Sigmoid colon (tissue), 7 donors: Measurements from ENCODE around the gene GRID1. TPM values are rescaled to one million over a fixed set of nuclear protein-coding genes. Genes with fewer than 3 reads are reported as not detected.

Source experiments
- DNase-seq: peaks from one replicate; pipeline ENCODE4 v3.0.0-alpha.2; 2019
- H3K27ac ChIP-seq, 4 donors: fragments of 200-600 bp; sonication (generic); one replicate each; pipeline ENCODE4 v1.5.1; 2016 to 2019; ENCODE audit warnings: mild to moderate bottlenecking in 1 of 4
- H3K27me3 ChIP-seq, 3 donors: fragments of 200-600 bp; sonication (generic); one replicate each; pipeline ENCODE4 v1.5.1; 2019; ENCODE audit warnings: mild to moderate bottlenecking in 1 of 3
- H3K36me3 ChIP-seq, 4 donors: fragments of 200-600 bp; sonication (generic); one replicate each; pipeline ENCODE4 v1.5.1; 2016 to 2019
- H3K4me1 ChIP-seq, 4 donors: fragments of 200-600 bp; sonication (generic); one replicate each; pipeline ENCODE4 v1.5.1; 2017 to 2019
- H3K4me3 ChIP-seq, 4 donors: fragments of 200-600 bp; sonication (generic); one replicate each; pipeline ENCODE4 v1.5.1; 2017 to 2019; ENCODE audit warnings: mild to moderate bottlenecking in 2 of 4, moderate library complexity in 1 of 4
- H3K9me3 ChIP-seq, 4 donors: fragments of 200-600 bp in 3 of 4; sonication (generic) in 3 of 4; one replicate each; pipeline versions ENCODE4 v1.5.1 to v1.6.1; 2013 to 2019
- EP300 ChIP-seq, 4 donors: sonication (generic); formaldehyde crosslinking; IDR thresholded peaks; one replicate each; pipeline ENCODE4 v1.6.1; 2017; ENCODE audit warnings: antibody characterized with exemption in 4 of 4
- POLR2A ChIP-seq, 2 donors: fragments of 450-650 bp; IDR thresholded peaks; one replicate each; pipeline ENCODE4 v1.6.1; 2016; ENCODE audit warnings: antibody characterized with exemption in 2 of 2, mild to moderate bottlenecking in 2 of 2, moderate library complexity in 2 of 2
- POLR2AphosphoS5 ChIP-seq, 4 donors: sonication (generic); formaldehyde crosslinking; IDR thresholded peaks; one replicate each; pipeline ENCODE4 v1.6.1; 2017; ENCODE audit warnings: antibody characterized with exemption in 4 of 4
- WGBS, 2 donors: extraction: QIAGEN DNeasy Blood & Tissue Kit; methylation state at CpG; one replicate each; pipeline ENCODE4 v1.1.7; 2013; 5-methylcytosine and 5-hydroxymethylcytosine counted together
- intact Hi-C: fragments of 100-400 bp; cut with DNase I; formaldehyde crosslinking; loops from one replicate; pipeline ENCODE4 v1.15.1; 2023
- polyA plus RNA-seq, 3 donors: library from polyadenylated mRNA; stranded (reverse); fragments of 200-250 nt; gene quantifications; one replicate each; pipeline ENCODE4 v1.2.3, GENCODE V29; 2013
- total RNA-seq, 4 donors: library from RNA; depleted of rRNA; stranded (reverse); fragments of >200 nt; gene quantifications; one replicate each; pipeline ENCODE4 v1.1.0, GENCODE V29; 2016
- TF ChIP-seq, protein P1 (sequence below), 4 experiments: fragments of 450-650 bp in 3 of 4; fragments of 200-600 bp in 1 of 4; IDR thresholded peaks; one replicate each; pipeline ENCODE4 v1.5.1; 2016 to 2019; ENCODE audit warnings: antibody characterized with exemption in 4 of 4, mild to moderate bottlenecking in 3 of 4, moderate library complexity in 2 of 4
- donor health status: healthy with polysubstance abuse.
- donor health status: Bipolar disorder and iron deficiency.
- donor health status: healthy.

GRID1 gene
- total and polyA plus RNA-seq, 7 donors = 0.66 to 4.7 (median 1.1) TPM; not detected in 2

DNA sequence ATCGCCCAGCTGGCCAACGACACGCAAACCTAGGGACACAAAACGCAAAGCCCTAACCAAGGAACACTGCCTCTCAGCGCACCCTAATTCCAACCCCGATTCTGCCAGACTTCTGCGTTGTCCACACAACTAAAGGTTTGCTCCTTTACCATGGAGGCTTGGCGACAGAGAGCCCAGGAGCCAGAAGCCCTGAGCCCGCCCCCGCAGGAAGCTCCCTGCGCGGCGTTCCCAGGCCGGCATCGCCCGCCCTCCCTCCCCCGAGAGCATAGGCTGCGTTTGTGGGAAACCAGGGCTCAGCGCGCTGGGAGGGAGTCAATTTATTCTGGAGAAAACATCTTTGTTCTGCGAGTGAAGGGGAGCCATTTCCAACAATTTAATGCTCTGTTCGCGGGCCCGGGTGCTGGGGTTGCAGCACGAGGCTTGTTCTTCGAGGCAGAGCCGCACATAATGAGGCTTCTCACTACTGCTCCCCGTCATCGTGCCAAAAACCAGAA lies 103.9 kb downstream of the GRID1 start:
- intact Hi-C loops = no loop called here

DNA sequence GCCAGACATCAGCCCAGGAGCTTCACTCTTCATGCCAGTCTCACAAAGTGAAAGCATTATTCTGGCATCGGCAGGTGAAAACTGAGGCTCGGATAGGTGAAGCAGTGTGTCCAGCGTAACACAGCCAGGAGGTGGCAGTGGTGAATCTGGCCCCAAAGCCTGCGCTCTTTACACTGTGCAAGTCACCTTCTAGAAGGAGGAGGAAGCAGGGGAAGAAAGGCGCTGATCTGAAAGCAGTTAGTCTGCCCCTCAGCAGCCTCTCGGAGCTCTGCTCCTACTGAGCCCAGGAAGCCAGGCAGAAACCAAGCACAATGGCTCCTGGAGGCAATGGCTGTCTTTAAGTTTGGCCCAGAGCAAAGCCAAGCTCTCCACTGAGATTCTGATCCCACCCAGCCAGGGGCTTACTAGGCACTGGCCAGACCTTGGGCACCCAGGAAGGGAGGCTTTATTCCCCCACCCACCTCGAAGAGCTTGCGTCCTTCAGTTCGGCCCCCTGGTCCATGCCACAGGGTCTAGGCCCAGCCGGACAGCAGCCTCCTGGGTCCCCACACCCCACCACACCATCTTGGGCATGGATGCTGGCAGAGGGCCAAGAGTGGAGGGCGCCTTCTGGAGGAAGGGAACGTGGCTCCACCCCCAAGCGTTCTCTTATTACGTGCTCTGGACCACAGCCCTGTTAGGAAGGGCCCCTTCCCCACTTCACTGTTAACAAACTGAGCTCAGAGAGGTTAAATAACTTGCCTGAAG lies 104.5 kb downstream of the GRID1 start:
- H3K9me3 ChIP-seq = no peaks in the 10 kb centered on the region
- peaks cover 0 to 24% (median 0%) of the 10 kb centered on the region in 3 donors for H3K27me3 ChIP-seq
- TF ChIP-seq POLR2A (IDR thresholded peaks at IDR 0.05) (no peak), POLR2AphosphoS5 (IDR thresholded peaks at IDR 0.05) (no peak), EP300 (IDR thresholded peaks at IDR 0.05) (no peak)
- TF ChIP-seq, protein P1, sequence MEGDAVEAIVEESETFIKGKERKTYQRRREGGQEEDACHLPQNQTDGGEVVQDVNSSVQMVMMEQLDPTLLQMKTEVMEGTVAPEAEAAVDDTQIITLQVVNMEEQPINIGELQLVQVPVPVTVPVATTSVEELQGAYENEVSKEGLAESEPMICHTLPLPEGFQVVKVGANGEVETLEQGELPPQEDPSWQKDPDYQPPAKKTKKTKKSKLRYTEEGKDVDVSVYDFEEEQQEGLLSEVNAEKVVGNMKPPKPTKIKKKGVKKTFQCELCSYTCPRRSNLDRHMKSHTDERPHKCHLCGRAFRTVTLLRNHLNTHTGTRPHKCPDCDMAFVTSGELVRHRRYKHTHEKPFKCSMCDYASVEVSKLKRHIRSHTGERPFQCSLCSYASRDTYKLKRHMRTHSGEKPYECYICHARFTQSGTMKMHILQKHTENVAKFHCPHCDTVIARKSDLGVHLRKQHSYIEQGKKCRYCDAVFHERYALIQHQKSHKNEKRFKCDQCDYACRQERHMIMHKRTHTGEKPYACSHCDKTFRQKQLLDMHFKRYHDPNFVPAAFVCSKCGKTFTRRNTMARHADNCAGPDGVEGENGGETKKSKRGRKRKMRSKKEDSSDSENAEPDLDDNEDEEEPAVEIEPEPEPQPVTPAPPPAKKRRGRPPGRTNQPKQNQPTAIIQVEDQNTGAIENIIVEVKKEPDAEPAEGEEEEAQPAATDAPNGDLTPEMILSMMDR (IDR thresholded peaks at IDR 0.05) = no peak
- intact Hi-C loops = no loop called here
- H3K4me3 ChIP-seq = peak overlapping the region in 2 of 4 donors; percentile 20 to 34
- no peak overlapping the region for H3K27ac ChIP-seq
- H3K4me1 ChIP-seq = peaks cover 0 to 17% (median 12%) of the 10 kb centered on the region in 4 donors
- no peaks in the 10 kb centered on the region for H3K36me3 ChIP-seq
- peak; percentile 38 for DNase-seq
- WGBS, 2 donors = 42 to 54% methylated on average over 14 of the region's 14 CpGs

More for the DNA sequence above, 103.9 kb downstream of the GRID1 start:
- no peak for TF ChIP-seq POLR2AphosphoS5 (IDR thresholded peaks at IDR 0.05)
- TF ChIP-seq EP300 (IDR thresholded peaks at IDR 0.05) = no peak
- TF ChIP-seq POLR2A (IDR thresholded peaks at IDR 0.05) = no peak
- TF ChIP-seq, protein P1 (IDR thresholded peaks at IDR 0.05) = no peak
- Histone ChIP-seq H3K27ac (no peak overlapping the region), H3K4me3 (peak overlapping the region in 3 of 4 donors; percentile 11 to 34 (median 20)), H3K36me3 (no peaks in the 10 kb centered on the region), H3K4me1 (peaks cover 0 to 17% (median 12%) of the 10 kb centered on the region in 4 donors), H3K27me3 (peaks cover 0 to 24% (median 0%) of the 10 kb centered on the region in 3 donors), H3K9me3 (no peaks in the 10 kb centered on the region)
- WGBS, 2 donors = 30% methylated on average over 29 of the region's 29 CpGs
- peak; percentile 49 for DNase-seq

DNA sequence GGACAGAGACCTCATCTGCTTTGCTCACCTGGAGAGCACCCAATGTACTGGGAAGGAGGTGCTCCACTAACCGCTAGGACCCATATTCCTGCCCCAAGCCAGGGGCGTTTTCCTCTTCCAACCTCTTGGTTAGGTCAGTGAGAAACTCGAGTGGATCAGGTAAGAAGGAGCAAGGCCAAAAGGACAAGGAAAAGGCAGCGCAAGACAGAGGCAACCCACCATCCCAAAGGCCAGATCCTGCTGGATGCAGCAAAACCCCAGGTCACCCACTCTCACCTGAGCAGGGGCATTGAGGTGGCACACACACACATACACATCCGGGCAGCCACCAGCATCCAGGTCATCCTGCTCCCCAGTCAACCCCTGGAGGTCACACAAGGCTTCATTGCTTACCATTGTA lies 105.1 kb downstream of the GRID1 start:
- Histone ChIP-seq H3K4me1 (peaks cover 0 to 17% (median 12%) of the 10 kb centered on the region in 4 donors), H3K4me3 (no peak overlapping the region), H3K9me3 (no peaks in the 10 kb centered on the region), H3K27ac (no peak overlapping the region), H3K27me3 (peaks cover 0 to 24% (median 0%) of the 10 kb centered on the region in 3 donors), H3K36me3 (no peaks in the 10 kb centered on the region)
- WGBS, 2 donors = 74 to 82% methylated on average over 5 of the region's 5 CpGs
- DNase-seq = no peak
- intact Hi-C loops = no loop called here
- TF ChIP-seq EP300 (IDR thresholded peaks at IDR 0.05) = no peak
- TF ChIP-seq, protein P1 (IDR thresholded peaks at IDR 0.05) = no peak
- no peak for TF ChIP-seq POLR2A (IDR thresholded peaks at IDR 0.05)
- TF ChIP-seq POLR2AphosphoS5 (IDR thresholded peaks at IDR 0.05) = no peak

DNA sequence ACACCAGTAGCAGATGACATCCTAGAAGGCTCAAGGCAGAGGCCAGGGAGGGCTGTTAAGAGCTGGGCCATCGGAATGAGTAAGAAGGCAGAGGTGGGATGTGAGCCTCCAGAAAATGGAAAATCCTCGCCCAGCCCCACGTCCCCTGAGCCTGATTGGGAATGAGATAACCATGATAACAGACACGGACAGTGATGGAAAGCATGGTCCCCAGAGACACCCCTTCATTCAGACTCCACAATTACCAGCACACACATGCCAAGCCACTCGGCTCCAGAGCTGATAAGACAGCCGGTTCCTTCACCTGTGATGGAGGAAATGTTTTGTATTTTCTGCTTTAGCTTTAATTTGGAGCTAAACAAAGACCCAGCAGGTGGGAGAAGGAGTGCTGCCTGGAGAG lies 106.0 kb downstream of the GRID1 start:
- WGBS, 2 donors = 59 to 64% methylated on average over 6 of the region's 6 CpGs

More for the DNA sequence above, 106.0 kb downstream of the GRID1 start:
- intact Hi-C loops = no loop called here
- no peak overlapping the region for H3K4me3 ChIP-seq
- peaks cover 0 to 17% (median 12%) of the 10 kb centered on the region in 4 donors for H3K4me1 ChIP-seq
- DNase-seq = no peak
- no peaks in the 10 kb centered on the region for H3K9me3 ChIP-seq
- no peak overlapping the region for H3K27ac ChIP-seq
- H3K27me3 ChIP-seq = peaks cover 0 to 24% (median 0%) of the 10 kb centered on the region in 3 donors
- TF ChIP-seq POLR2AphosphoS5 (IDR thresholded peaks at IDR 0.05) (no peak), EP300 (IDR thresholded peaks at IDR 0.05) (no peak), POLR2A (IDR thresholded peaks at IDR 0.05) (no peak)
- TF ChIP-seq, protein P1 (IDR thresholded peaks at IDR 0.05) = no peak
- H3K36me3 ChIP-seq = no peaks in the 10 kb centered on the region
